Occipital lobe (tissue), 1 donor: ENCODE data around the gene GABRA1. TPM values are rescaled to one million over a fixed set of nuclear protein-coding genes. Genes with fewer than 3 reads are reported as not detected.

Experiments
- total RNA-seq: library from RNA; depleted of rRNA; stranded (reverse); fragments of >200 nt; gene quantifications from one replicate; pipeline ENCODE4 v1.2.3, GENCODE V29; 2014

GABRA1 gene
- total RNA-seq, 1 donor from 2014 or later: 18.2 TPM

Other genes with a start within 250 kb of the GABRA1 start
- 0.31 TPM for gene GABRA6, start 162.4 kb upstream of the GABRA1 start, total RNA-seq
- gene GABRG2, start 219.7 kb downstream of the GABRA1 start, total RNA-seq: 37.4 TPM